SK-N-SH (cell line): ENCODE data around the gene CETN3. TPM values are rescaled to one million over a fixed set of nuclear protein-coding genes. Genes with fewer than 3 reads are reported as not detected.

Source experiments
- CTCF ChIA-PET: fragments of 300-600, 350-600 bp; formaldehyde crosslinking; extraction: SDS; loops from one replicate; lab custom pipeline; 2021; lab: Yijun Ruan, JAX
- POLR2A ChIA-PET: fragments of 350-600 bp; sonication (Branson Sonifier 250); formaldehyde crosslinking; extraction: SDS; loops from one replicate; lab custom pipeline; 2020; ENCODE audit warnings: antibody characterized with exemption, inconsistent platforms; lab: Yijun Ruan, JAX
- DNase-seq: peaks from one replicate; pipeline ENCODE4 v3.0.0; 2012
- H2AFZ ChIP-seq: fragments of 200-600 bp; sonication (generic); 2 replicates; pipeline ENCODE4 v1.8.1; 2016; ENCODE audit warnings: antibody characterized with exemption, mild to moderate bottlenecking, low read depth
- H3F3A ChIP-seq: fragments of 200-600 bp; sonication (generic); replicated peaks from 2 replicates; pipeline ENCODE3; 2016; ENCODE audit warnings: antibody characterized with exemption, mild to moderate bottlenecking; ENCODE audit not compliant: insufficient read depth
- H3K27ac ChIP-seq, 2 experiments: fragments of 200-500 bp in 1 of 2; fragments of 200-600 bp in 1 of 2; sonication (Bioruptor generic) in 1 of 2; sonication (generic), shearing (Covaris generic) in 1 of 2; 2 replicates each; pipeline versions ENCODE4 v1.5.1 to v1.6.1; 2014 to 2016; ENCODE audit warnings: low read depth in 2 of 2, inconsistent platforms in 1 of 2, low read length in 1 of 2, mild to moderate bottlenecking in 1 of 2, mixed read lengths in 1 of 2
- H3K27me3 ChIP-seq: fragments of 200-600 bp; sonication (generic), shearing (Covaris generic); 2 replicates; pipeline ENCODE4 v1.6.1; 2016; ENCODE audit warnings: mixed run types; ENCODE audit not compliant: insufficient read depth
- H3K36me3 ChIP-seq, 2 experiments: fragments of 200-500 bp in 1 of 2; fragments of 200-600 bp in 1 of 2; sonication (Bioruptor generic) in 1 of 2; sonication (generic) in 1 of 2; replicated peaks in 1 of 2; 2 replicates each; pipeline versions ENCODE3 to v1.5.1; 2014 to 2016; ENCODE audit warnings: low read length in 1 of 2, mild to moderate bottlenecking in 1 of 2; ENCODE audit not compliant: insufficient read depth in 2 of 2, control insufficient read depth in 1 of 2
- H3K4me1 ChIP-seq, 2 experiments: fragments of 200-500 bp in 1 of 2; fragments of 200-600 bp in 1 of 2; sonication (Bioruptor generic) in 1 of 2; sonication (generic), shearing (Covaris generic) in 1 of 2; 2 replicates each; pipeline versions ENCODE4 v1.5.1 to v1.6.1; 2014 to 2016; ENCODE audit warnings: low read depth in 1 of 2, low read length in 1 of 2, mixed run types in 1 of 2; ENCODE audit not compliant: insufficient read depth in 2 of 2, control insufficient read depth in 1 of 2
- H3K4me2 ChIP-seq: fragments of 200-600 bp; sonication (generic), shearing (Covaris generic); 2 replicates; pipeline ENCODE4 v1.6.1; 2017; ENCODE audit warnings: mixed run types
- H3K4me3 ChIP-seq, 2 experiments: fragments of 200-500 bp in 1 of 2; fragments of 200-600 bp in 1 of 2; sonication (Bioruptor generic) in 1 of 2; sonication (generic), shearing (Covaris generic) in 1 of 2; 2 replicates each; pipeline versions ENCODE4 v1.5.1 to v1.8.1; 2014 to 2016; ENCODE audit warnings: low read depth in 2 of 2, inconsistent platforms in 1 of 2, low read length in 1 of 2, mild to moderate bottlenecking in 1 of 2, mixed read lengths in 1 of 2, moderate library complexity in 1 of 2
- H3K79me2 ChIP-seq: fragments of 200-600 bp; sonication (generic); 2 replicates; pipeline ENCODE4 v1.8.1; 2017; ENCODE audit warnings: mild to moderate bottlenecking; ENCODE audit not compliant: insufficient read depth
- H3K9ac ChIP-seq: fragments of 200-600 bp; sonication (generic); 2 replicates; pipeline ENCODE4 v1.6.1; 2017; ENCODE audit warnings: mixed run types
- H3K9me2 ChIP-seq: fragments of 200-600 bp; sonication (generic); 2 replicates; pipeline ENCODE4 v1.6.1; 2017; ENCODE audit warnings: mixed run types
- H3K9me3 ChIP-seq: fragments of 200-600 bp; sonication (generic); 2 replicates; pipeline ENCODE4 v1.6.1; 2017; ENCODE audit warnings: mixed run types, mild to moderate bottlenecking, moderate library complexity
- H4K20me1 ChIP-seq: fragments of 200-600 bp; sonication (generic); 2 replicates; pipeline ENCODE4 v1.6.1; 2017; ENCODE audit warnings: mild to moderate bottlenecking, mixed run types; ENCODE audit not compliant: insufficient read depth
- ELF1 ChIP-seq: IDR thresholded peaks from 2 replicates; pipeline ENCODE4 v1.4.0; 2012
- EZH2phosphoT487 ChIP-seq: fragments of 200-600 bp; sonication (generic); IDR thresholded peaks from 2 replicates; pipeline ENCODE4 v1.6.1; 2017; ENCODE audit warnings: low read depth, mixed run types, mild to moderate bottlenecking, antibody characterized with exemption, moderate library complexity, borderline replicate concordance
- GABPA ChIP-seq: IDR thresholded peaks from 2 replicates; pipeline ENCODE4 v1.4.0; 2012; ENCODE audit warnings: low read depth, mild to moderate bottlenecking
- GATA2 ChIP-seq: sonication (generic); formaldehyde crosslinking; IDR thresholded peaks from 2 replicates; pipeline ENCODE4 v1.5.0; 2020; ENCODE audit warnings: mild to moderate bottlenecking, missing genetic modification reagents
- MXI1 ChIP-seq: IDR thresholded peaks from 2 replicates; pipeline ENCODE4 v1.6.1; 2012; ENCODE audit warnings: mild to moderate bottlenecking, low read depth, low read length, improper control_type of control experiment
- NFIC ChIP-seq: IDR thresholded peaks from 2 replicates; pipeline ENCODE4 v1.4.0; 2012; ENCODE audit warnings: borderline replicate concordance
- NRF1 ChIP-seq: IDR thresholded peaks from 2 replicates; pipeline ENCODE4 v1.6.1; 2012; ENCODE audit warnings: low read depth, mild to moderate bottlenecking, low read length
- POLR2AphosphoS5 ChIP-seq: IDR thresholded peaks from 2 replicates; pipeline ENCODE4 v1.6.1; 2012; ENCODE audit warnings: low read depth, low read length
- RAD21 ChIP-seq: IDR thresholded peaks from 2 replicates; pipeline ENCODE4 v1.6.1; 2012; ENCODE audit warnings: mild to moderate bottlenecking, low read length
- RCOR1 ChIP-seq: fragments of 150-350 bp; IDR thresholded peaks from 2 replicates; pipeline ENCODE4 v1.6.1; 2017; ENCODE audit warnings: antibody characterized with exemption, low read length
- RFX5 ChIP-seq: IDR thresholded peaks from 2 replicates; pipeline ENCODE4 v1.6.1; 2012; ENCODE audit warnings: mild to moderate bottlenecking, improper control_type of control experiment, low read length
- SMC3 ChIP-seq: IDR thresholded peaks from 2 replicates; pipeline ENCODE4 v1.6.1; 2012; ENCODE audit warnings: low read depth, low read length, improper control_type of control experiment
- TAF1 ChIP-seq: IDR thresholded peaks from 2 replicates; pipeline ENCODE4 v1.6.1; 2012; ENCODE audit warnings: low read depth, mild to moderate bottlenecking, low read length, moderate library complexity, borderline replicate concordance
- TEAD4 ChIP-seq: IDR thresholded peaks from 2 replicates; pipeline ENCODE4 v1.4.0; 2012; ENCODE audit warnings: mild to moderate bottlenecking, borderline replicate concordance; ENCODE audit not compliant: insufficient read depth
- YY1 ChIP-seq: IDR thresholded peaks from 2 replicates; pipeline ENCODE4 v1.4.0; 2012; ENCODE audit warnings: low read depth, mild to moderate bottlenecking
- WGBS: methylation state at CpG from one replicate; pipeline ENCODE4 v1.1.6; 2017; ENCODE audit warnings: low lambda C conversion rate; 5-methylcytosine and 5-hydroxymethylcytosine counted together
- polyA plus RNA-seq, 3 experiments: library from polyadenylated mRNA; depleted of rRNA; stranded (reverse); fragments of >200 nt; gene quantifications; 2 replicates each; pipeline ENCODE4 v1.2.3, GENCODE V29; 2012
- TF ChIP-seq, protein P1 (sequence below): IDR thresholded peaks from 2 replicates; pipeline ENCODE4; 2012
- TF ChIP-seq, protein P2 (sequence below): IDR thresholded peaks from 2 replicates; pipeline ENCODE4 v1.4.0; 2012; ENCODE audit warnings: low read depth, borderline replicate concordance
- TF ChIP-seq, protein P3 (sequence below): fragments of 150-350 bp; IDR thresholded peaks from 2 replicates; pipeline ENCODE4 v1.6.1; 2016; ENCODE audit warnings: mild to moderate bottlenecking, low read depth, low read length
- TF ChIP-seq, protein P4 (sequence below): IDR thresholded peaks from 2 replicates; pipeline ENCODE4 v1.4.0; 2012; ENCODE audit warnings: low read depth, borderline replicate concordance

The CETN3 gene
- polyA plus RNA-seq, 1 of the 3 experiments (the other 2 are of a cell fraction) = 3.6 TPM

DNA sequence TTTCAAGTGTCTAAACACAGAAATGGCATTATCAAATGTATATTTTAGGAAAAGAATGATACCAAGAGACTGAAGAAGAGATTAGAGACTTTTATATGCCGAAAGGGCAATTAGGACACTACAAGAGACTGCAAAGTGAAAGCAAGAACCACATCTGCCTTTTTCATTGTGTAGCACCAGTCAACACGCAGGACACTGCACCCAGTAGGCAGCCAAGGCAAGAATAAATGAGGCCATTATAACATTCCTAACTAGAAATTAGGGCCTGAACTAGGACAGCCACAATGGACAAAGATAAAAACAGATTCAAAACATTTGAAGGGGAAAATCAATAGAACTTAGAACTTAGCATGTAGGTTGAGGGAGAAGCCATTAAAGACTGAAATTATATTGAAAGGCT is 10.8 kb downstream of the CETN3 start:
- H3K9ac ChIP-seq = no peak overlapping the region
- no peak overlapping the region for H3K4me2 ChIP-seq
- TF ChIP-seq RCOR1 (no peak), EZH2phosphoT487 (no peak), TEAD4 (no peak), TAF1 (no peak), GATA2 (CRISPR knock-in tag) (no peak), SMC3 (no peak), RAD21 (no peak)
- TF ChIP-seq, protein P1, sequence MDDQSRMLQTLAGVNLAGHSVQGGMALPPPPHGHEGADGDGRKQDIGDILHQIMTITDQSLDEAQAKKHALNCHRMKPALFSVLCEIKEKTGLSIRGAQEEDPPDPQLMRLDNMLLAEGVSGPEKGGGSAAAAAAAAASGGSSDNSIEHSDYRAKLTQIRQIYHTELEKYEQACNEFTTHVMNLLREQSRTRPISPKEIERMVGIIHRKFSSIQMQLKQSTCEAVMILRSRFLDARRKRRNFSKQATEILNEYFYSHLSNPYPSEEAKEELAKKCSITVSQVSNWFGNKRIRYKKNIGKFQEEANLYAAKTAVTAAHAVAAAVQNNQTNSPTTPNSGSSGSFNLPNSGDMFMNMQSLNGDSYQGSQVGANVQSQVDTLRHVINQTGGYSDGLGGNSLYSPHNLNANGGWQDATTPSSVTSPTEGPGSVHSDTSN = no peak
- TF ChIP-seq, protein P2, sequence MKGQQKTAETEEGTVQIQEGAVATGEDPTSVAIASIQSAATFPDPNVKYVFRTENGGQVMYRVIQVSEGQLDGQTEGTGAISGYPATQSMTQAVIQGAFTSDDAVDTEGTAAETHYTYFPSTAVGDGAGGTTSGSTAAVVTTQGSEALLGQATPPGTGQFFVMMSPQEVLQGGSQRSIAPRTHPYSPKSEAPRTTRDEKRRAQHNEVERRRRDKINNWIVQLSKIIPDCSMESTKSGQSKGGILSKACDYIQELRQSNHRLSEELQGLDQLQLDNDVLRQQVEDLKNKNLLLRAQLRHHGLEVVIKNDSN = no peak
- H2AFZ ChIP-seq = no peak overlapping the region
- no peaks in the 10 kb centered on the region for H3K9me2 ChIP-seq
- 100% methylated on average over 2 of the region's 2 CpGs for WGBS
- H3K4me3 ChIP-seq = no peak overlapping the region
- H3K36me3 ChIP-seq = peaks cover 14 to 37% of the 10 kb centered on the region in 2 experiments
- no peaks in the 10 kb centered on the region for H4K20me1 ChIP-seq
- H3K27ac ChIP-seq = no peak overlapping the region
- no peaks in the 10 kb centered on the region for H3K9me3 ChIP-seq
- no peaks in the 10 kb centered on the region for H3F3A ChIP-seq
- H3K27me3 ChIP-seq = no peaks in the 10 kb centered on the region
- ChIA-PET POLR2A (no interaction called here), CTCF (interaction anchor here (3.5 kb wide), 1 partner anchor 12 kb away, joined by 13 read pairs; no protein-coding TSS in a partner anchor)
- no peaks in the 10 kb centered on the region for H3K79me2 ChIP-seq
- no peaks in the 10 kb centered on the region for H3K4me1 ChIP-seq
- no peak for DNase-seq

DNA sequence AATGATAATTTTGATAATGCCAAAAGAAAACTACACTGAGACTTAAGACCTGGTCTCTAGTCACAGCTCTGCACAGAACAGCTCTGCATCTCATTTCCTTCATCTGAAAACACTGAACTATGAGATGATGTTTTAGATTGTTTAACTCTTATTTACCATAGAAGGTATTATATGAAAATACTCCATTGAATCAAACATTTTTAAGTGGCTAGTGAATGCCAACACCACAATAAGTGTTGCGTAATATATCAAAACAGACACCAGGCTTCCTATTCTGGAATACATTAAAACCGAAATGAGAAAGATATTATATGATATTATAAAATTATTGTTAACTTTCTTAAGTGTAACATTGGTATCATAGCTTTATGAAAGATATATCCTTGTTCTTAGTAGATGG is 14.6 kb downstream of the CETN3 start:
- no peak overlapping the region for H2AFZ ChIP-seq
- no peaks in the 10 kb centered on the region for H3K9me3 ChIP-seq
- no peaks in the 10 kb centered on the region; the same call in 1 of the 2 replicates for H3K79me2 ChIP-seq
- CTCF ChIA-PET = interaction anchor here (1.3 kb wide), 1 partner anchor 9 kb away, joined by 8 read pairs; no protein-coding TSS in a partner anchor
- H3K9ac ChIP-seq = no peak overlapping the region
- H3K36me3 ChIP-seq = peaks cover 31 to 44% of the 10 kb centered on the region in 2 experiments
- no peaks in the 10 kb centered on the region for H3K27me3 ChIP-seq
- H3K4me3 ChIP-seq = no peak overlapping the region
- no peak overlapping the region for H3K27ac ChIP-seq
- no peak for DNase-seq
- no peaks in the 10 kb centered on the region for H4K20me1 ChIP-seq
- H3F3A ChIP-seq = no peaks in the 10 kb centered on the region
- no peaks in the 10 kb centered on the region for H3K4me1 ChIP-seq
- POLR2A ChIA-PET = no interaction called here
- no peak overlapping the region for H3K4me2 ChIP-seq
- no peaks in the 10 kb centered on the region for H3K9me2 ChIP-seq
- WGBS = 97% methylated on average over 2 of the region's 2 CpGs
- no peak for TF ChIP-seq RFX5
- TF ChIP-seq ELF1 = no peak
- no peak for TF ChIP-seq NRF1
- TF ChIP-seq, protein P3, sequence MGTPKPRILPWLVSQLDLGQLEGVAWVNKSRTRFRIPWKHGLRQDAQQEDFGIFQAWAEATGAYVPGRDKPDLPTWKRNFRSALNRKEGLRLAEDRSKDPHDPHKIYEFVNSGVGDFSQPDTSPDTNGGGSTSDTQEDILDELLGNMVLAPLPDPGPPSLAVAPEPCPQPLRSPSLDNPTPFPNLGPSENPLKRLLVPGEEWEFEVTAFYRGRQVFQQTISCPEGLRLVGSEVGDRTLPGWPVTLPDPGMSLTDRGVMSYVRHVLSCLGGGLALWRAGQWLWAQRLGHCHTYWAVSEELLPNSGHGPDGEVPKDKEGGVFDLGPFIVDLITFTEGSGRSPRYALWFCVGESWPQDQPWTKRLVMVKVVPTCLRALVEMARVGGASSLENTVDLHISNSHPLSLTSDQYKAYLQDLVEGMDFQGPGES = no peak
- no peak for TF ChIP-seq POLR2AphosphoS5
- no peak for TF ChIP-seq GABPA
- TF ChIP-seq MXI1 = no peak
- no peak for TF ChIP-seq NFIC
- TF ChIP-seq YY1 = no peak
- TF ChIP-seq GATA2 (CRISPR knock-in tag) = no peak
- TF ChIP-seq, protein P1 = no peak
- TF ChIP-seq, protein P4, sequence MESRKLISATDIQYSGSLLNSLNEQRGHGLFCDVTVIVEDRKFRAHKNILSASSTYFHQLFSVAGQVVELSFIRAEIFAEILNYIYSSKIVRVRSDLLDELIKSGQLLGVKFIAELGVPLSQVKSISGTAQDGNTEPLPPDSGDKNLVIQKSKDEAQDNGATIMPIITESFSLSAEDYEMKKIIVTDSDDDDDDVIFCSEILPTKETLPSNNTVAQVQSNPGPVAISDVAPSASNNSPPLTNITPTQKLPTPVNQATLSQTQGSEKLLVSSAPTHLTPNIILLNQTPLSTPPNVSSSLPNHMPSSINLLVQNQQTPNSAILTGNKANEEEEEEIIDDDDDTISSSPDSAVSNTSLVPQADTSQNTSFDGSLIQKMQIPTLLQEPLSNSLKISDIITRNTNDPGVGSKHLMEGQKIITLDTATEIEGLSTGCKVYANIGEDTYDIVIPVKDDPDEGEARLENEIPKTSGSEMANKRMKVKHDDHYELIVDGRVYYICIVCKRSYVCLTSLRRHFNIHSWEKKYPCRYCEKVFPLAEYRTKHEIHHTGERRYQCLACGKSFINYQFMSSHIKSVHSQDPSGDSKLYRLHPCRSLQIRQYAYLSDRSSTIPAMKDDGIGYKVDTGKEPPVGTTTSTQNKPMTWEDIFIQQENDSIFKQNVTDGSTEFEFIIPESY = no peak
- TF ChIP-seq RAD21 = no peak
